GM12865 (cell line): Measurements from ENCODE around the gene ATPAF1.

Experiments used
- DNase-seq: peaks from one replicate; pipeline ENCODE4 v3.0.0; 2010; ENCODE audit warnings: low read depth
- H3K4me3 ChIP-seq: 2 replicates; pipeline ENCODE4 v1.5.1; 2011; ENCODE audit warnings: mild to moderate bottlenecking, low read depth, low read length, control low read depth
- TF ChIP-seq, protein P1 (sequence below): IDR thresholded peaks from 2 replicates; pipeline ENCODE4 v1.5.1; 2011; ENCODE audit warnings: low read length, control low read depth, low read depth, inconsistent platforms; ENCODE audit not compliant: insufficient read depth; ENCODE audit errors: missing control alignments

Gene ATPAF1, protein sequence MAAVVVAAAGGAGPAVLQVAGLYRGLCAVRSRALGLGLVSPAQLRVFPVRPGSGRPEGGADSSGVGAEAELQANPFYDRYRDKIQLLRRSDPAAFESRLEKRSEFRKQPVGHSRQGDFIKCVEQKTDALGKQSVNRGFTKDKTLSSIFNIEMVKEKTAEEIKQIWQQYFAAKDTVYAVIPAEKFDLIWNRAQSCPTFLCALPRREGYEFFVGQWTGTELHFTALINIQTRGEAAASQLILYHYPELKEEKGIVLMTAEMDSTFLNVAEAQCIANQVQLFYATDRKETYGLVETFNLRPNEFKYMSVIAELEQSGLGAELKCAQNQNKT

DNA sequence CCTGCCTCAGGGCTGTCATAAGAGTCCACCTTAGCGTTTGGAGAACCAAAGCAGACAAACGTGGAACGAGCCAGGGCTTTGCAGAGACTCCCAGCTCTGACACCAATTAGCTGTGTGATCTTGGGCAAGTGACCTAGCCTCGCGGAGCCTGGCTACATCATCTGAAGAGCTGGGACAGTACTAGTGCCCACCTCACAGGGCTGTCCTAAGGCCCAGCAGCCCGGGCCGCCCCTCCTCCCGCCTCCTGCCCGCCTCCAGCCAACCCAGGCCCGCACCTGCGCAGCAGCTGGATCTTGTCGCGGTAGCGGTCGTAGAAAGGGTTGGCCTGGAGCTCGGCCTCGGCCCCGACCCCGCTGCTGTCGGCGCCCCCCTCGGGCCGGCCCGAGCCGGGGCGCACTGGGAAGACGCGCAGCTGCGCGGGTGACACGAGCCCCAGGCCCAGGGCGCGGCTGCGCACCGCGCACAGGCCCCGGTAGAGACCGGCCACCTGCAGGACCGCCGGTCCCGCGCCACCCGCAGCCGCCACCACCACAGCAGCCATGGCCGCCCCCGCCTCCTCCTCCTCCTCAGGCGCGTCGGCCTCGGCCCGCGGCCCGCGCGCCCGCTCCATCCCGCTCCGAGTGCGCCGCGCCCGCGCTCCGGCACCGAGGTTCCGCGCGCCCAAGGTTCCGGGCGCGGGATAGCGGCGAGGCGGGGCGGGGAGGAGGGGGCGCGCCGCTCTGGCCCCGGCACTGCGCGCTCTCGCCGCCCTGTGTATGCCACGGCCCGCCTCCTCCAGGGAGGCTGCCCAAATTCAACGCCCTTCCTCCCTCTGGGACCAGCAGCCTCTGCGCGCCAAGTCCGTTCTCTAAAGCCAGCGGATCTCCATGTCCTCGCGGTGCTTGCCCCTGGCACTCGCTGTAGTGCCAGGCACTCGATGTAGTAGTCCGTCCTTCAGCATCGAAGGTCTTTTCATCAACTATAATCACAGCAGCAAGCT, at the start of gene ATPAF1:
TSS of gene ATPAF1 (minus strand) at position 583 of the 979 bp plus-strand sequence. CDS start at position 541, 42 bp downstream.
- TF ChIP-seq, protein P1, sequence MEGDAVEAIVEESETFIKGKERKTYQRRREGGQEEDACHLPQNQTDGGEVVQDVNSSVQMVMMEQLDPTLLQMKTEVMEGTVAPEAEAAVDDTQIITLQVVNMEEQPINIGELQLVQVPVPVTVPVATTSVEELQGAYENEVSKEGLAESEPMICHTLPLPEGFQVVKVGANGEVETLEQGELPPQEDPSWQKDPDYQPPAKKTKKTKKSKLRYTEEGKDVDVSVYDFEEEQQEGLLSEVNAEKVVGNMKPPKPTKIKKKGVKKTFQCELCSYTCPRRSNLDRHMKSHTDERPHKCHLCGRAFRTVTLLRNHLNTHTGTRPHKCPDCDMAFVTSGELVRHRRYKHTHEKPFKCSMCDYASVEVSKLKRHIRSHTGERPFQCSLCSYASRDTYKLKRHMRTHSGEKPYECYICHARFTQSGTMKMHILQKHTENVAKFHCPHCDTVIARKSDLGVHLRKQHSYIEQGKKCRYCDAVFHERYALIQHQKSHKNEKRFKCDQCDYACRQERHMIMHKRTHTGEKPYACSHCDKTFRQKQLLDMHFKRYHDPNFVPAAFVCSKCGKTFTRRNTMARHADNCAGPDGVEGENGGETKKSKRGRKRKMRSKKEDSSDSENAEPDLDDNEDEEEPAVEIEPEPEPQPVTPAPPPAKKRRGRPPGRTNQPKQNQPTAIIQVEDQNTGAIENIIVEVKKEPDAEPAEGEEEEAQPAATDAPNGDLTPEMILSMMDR: no peak
- DNase-seq: peak; percentile 90
- peak within 1 kb of the TSS; percentile 74 for H3K4me3 ChIP-seq

DNA sequence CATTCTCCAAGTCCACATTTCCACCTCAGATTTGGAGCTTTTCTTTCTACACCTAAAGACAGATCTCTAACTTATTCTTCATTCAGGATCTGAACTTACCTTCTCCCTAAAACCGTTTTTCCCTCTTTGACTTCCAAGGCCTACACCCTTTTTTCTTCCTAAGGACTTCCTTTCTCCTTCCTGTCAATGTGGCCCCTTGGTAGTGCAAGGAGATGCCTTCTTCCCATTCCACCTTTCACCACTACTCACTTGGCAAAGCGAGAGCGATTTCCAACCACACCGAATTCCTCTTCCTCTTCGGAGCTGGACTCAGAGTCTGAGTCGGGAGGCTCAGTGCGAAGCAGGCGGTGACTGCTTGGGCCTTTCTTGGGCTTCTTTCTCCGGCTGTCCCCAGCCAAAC, 49.5 kb upstream of the ATPAF1 start:
- DNase-seq: no peak
- TF ChIP-seq, protein P1: no peak
- H3K4me3 ChIP-seq: peak overlapping the region; percentile 76

DNA sequence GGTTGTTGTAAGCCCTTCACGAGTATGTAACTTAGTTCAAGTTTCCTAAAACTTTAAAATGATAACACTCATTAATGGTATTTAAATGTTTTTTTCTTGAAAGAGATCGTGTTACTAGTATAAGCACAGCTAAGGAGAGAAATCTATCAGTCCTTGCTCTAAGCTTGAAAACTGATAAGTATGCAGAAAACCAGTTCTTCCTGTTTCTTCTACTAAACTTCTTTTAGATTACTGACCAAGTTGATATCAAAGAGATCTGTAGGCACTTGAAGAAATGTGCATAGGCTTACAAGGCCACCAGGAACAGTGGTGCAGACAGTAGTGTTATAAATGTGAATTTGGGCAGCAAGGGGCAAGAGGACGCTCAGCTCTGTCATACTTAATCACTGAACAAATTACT, 46.8 kb upstream of the ATPAF1 start:
- no peak for DNase-seq
- H3K4me3 ChIP-seq: no peak overlapping the region
- TF ChIP-seq, protein P1: no peak

DNA sequence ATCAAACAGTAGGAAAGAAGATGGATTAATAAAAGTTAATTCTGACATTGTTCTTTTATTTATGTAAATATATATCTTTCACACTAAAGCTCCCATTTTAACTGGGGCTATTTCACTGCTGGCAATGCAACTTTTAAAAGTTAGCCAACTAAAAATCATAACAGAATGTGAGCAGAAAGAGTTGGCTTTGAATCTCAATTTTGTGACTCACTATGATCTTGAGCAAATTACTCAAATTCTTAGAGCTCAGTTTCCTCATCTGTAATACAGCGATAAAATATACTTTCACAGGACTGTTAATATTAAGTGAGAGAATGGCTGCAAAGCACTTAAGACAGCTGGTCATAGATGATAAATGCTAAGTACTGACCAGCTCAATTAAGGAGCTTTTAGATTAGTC, 40.0 kb upstream of the ATPAF1 start:
- TF ChIP-seq, protein P1: no peak
- H3K4me3 ChIP-seq: no peak overlapping the region
- DNase-seq: no peak

DNA sequence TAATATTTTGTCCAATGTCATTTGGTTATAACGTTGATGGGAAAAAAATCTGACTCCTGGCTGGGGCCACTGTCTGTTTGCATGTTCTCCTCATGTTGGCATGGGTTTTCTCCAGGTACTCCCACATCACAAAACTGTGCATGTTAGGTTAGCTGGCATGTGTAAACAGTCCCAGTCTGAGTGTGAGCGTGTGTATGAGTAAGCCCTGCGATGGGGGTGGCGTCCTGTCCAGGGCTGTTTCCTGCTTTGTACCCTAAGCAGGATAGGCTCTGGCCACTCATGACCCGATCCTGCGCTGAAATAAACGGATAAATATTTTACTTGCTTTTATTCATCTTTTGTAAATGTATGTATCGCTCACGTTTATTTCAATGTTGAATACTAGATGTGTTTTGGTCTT, 37.2 kb upstream of the ATPAF1 start:
- no peak for DNase-seq
- TF ChIP-seq, protein P1: no peak
- no peak overlapping the region for H3K4me3 ChIP-seq

DNA sequence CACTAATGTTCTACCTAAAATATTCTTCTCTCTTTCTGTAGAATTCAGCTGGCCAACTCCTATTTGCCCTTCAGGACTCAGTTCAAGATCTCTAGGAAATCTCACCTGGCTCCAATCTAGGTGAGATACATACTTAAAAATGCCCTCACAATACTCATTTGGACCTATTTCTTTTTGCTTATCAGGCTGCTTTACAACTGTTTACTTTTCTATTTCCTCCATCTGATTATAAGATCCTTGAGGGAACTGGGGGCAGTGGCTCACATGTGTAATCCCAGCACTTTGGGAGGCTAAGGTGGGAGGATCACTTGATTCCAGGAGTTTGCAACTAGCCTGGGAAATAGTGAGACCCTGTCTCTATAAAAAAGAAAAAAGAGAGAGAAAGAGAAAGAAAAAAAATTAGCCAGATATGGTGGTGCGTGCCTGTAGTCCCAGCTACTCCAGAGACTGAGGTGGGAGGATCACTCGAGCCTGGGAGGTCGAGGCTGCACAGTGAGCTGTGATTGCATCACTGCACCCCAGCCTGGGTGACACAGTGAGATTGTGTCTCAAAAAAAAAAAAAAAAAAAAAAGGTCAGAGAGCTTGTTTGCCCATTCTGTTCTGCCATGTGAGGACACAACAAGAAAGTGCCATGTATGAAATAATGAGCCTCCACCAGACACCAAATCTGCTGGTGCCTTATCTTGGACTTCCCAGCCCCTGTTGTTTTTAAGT, 35.9 kb upstream of the ATPAF1 start:
- TF ChIP-seq, protein P1: no peak
- no peak for DNase-seq
- H3K4me3 ChIP-seq: no peak overlapping the region
